H1 (cell line): ENCODE measurements around the gene SLC46A3.

Experiments
- BRCA1 ChIP-seq: IDR thresholded peaks from 2 replicates; pipeline ENCODE4 v1.6.1; 2012; ENCODE audit warnings: low read depth, low read length, improper control_type of control experiment
- EGR1 ChIP-seq: IDR thresholded peaks from 2 replicates; pipeline ENCODE4 v1.6.1; 2011; ENCODE audit warnings: low read depth, low read length, borderline replicate concordance
- NRF1 ChIP-seq: IDR thresholded peaks from 2 replicates; pipeline ENCODE4 v1.6.1; 2011; ENCODE audit warnings: mild to moderate bottlenecking, low read depth, low read length, improper control_type of control experiment
- POLR2AphosphoS5 ChIP-seq: IDR thresholded peaks from 2 replicates; pipeline ENCODE4 v1.6.1; 2011; ENCODE audit warnings: low read depth, low read length
- RNF2 ChIP-seq: fragments of 200-900, 300-1000 bp; sonication (generic); IDR thresholded peaks from 2 replicates; pipeline ENCODE4 v1.7.1; 2016; ENCODE audit warnings: borderline replicate concordance, low read depth, mild to moderate bottlenecking, antibody characterized with exemption, low read length; ENCODE audit not compliant: poor library complexity, severe bottlenecking; ENCODE audit errors: missing control alignments
- RXRA ChIP-seq: IDR thresholded peaks from 2 replicates; pipeline ENCODE4 v1.6.1; 2011; ENCODE audit warnings: low read depth, mild to moderate bottlenecking, low read length, moderate library complexity; ENCODE audit not compliant: insufficient read depth
- SAP30 ChIP-seq: fragments of 300-600 bp; sonication (generic); IDR thresholded peaks from 2 replicates; pipeline ENCODE4 v1.7.1; 2012; ENCODE audit warnings: low read length, moderate library complexity, mild to moderate bottlenecking, inconsistent platforms; ENCODE audit not compliant: insufficient read depth, insufficient replicate concordance
- YY1 ChIP-seq: IDR thresholded peaks from 2 replicates; pipeline ENCODE4 v1.6.1; 2011; ENCODE audit warnings: low read depth, mild to moderate bottlenecking, low read length
- ZNF274 ChIP-seq: IDR thresholded peaks from 2 replicates; pipeline ENCODE4 v1.7.0; 2012; ENCODE audit warnings: low read length, borderline replicate concordance; ENCODE audit errors: extremely low read depth
- TF ChIP-seq, protein P1 (sequence below): IDR thresholded peaks from 2 replicates; pipeline ENCODE4 v1.6.1; 2012; ENCODE audit warnings: inconsistent platforms
- TF ChIP-seq, protein P2 (sequence below), 3 experiments: IDR thresholded peaks; 1 replicate in 2 of 3; 2 replicates in 1 of 3; pipeline versions ENCODE4 v1.5.1 to v1.6.1; 2011; ENCODE audit warnings: low read length in 3 of 3, mild to moderate bottlenecking in 3 of 3, inconsistent platforms in 2 of 3, low read depth in 1 of 3, moderate library complexity in 1 of 3; ENCODE audit not compliant: insufficient read depth in 1 of 3; ENCODE audit errors: control extremely low read depth in 1 of 3
- TF ChIP-seq, protein P3 (sequence below): IDR thresholded peaks from 2 replicates; pipeline ENCODE4 v1.6.1; 2011; ENCODE audit warnings: low read length, improper control_type of control experiment

DNA sequence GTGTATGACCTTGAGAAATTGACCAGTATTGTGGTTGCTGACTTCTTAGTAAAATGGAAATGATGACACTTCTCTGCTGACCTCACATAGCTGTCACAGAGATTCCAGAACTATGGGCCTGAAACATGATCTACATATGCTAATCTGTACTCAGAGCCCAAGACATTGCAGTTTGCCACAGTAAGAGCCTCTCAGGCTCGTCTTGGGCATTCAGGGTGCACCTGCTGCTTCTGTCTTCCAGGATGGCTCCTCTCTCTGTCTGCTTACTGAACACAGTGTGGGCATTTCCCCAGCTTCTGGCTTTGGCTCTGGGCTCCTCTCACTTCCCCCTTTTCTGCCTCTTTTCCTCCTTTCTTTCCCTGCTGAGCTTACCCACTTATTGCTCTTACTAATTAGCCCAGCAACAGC is 22.3 kb upstream of the SLC46A3 start:
- TF ChIP-seq RXRA (no peak), SAP30 (no peak), BRCA1 (no peak), POLR2AphosphoS5 (no peak), RNF2 (no peak), EGR1 (no peak), ZNF274 (no peak), NRF1 (no peak), YY1 (no peak)
- TF ChIP-seq, protein P1, sequence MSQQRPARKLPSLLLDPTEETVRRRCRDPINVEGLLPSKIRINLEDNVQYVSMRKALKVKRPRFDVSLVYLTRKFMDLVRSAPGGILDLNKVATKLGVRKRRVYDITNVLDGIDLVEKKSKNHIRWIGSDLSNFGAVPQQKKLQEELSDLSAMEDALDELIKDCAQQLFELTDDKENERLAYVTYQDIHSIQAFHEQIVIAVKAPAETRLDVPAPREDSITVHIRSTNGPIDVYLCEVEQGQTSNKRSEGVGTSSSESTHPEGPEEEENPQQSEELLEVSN = no peak
- TF ChIP-seq, protein P2, sequence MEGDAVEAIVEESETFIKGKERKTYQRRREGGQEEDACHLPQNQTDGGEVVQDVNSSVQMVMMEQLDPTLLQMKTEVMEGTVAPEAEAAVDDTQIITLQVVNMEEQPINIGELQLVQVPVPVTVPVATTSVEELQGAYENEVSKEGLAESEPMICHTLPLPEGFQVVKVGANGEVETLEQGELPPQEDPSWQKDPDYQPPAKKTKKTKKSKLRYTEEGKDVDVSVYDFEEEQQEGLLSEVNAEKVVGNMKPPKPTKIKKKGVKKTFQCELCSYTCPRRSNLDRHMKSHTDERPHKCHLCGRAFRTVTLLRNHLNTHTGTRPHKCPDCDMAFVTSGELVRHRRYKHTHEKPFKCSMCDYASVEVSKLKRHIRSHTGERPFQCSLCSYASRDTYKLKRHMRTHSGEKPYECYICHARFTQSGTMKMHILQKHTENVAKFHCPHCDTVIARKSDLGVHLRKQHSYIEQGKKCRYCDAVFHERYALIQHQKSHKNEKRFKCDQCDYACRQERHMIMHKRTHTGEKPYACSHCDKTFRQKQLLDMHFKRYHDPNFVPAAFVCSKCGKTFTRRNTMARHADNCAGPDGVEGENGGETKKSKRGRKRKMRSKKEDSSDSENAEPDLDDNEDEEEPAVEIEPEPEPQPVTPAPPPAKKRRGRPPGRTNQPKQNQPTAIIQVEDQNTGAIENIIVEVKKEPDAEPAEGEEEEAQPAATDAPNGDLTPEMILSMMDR (IDR thresholded peaks at IDR 0.05; ENCODE audit: control extremely low read depth in 1 of 3, insufficient read depth in 1 of 3, low read depth in 1 of 3, low read length in 3 of 3) = no peak
- TF ChIP-seq, protein P3, sequence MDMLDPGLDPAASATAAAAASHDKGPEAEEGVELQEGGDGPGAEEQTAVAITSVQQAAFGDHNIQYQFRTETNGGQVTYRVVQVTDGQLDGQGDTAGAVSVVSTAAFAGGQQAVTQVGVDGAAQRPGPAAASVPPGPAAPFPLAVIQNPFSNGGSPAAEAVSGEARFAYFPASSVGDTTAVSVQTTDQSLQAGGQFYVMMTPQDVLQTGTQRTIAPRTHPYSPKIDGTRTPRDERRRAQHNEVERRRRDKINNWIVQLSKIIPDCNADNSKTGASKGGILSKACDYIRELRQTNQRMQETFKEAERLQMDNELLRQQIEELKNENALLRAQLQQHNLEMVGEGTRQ = no peak
